ENCODE measurements around the gene POLR2L.

Gene POLR2L

DNA sequence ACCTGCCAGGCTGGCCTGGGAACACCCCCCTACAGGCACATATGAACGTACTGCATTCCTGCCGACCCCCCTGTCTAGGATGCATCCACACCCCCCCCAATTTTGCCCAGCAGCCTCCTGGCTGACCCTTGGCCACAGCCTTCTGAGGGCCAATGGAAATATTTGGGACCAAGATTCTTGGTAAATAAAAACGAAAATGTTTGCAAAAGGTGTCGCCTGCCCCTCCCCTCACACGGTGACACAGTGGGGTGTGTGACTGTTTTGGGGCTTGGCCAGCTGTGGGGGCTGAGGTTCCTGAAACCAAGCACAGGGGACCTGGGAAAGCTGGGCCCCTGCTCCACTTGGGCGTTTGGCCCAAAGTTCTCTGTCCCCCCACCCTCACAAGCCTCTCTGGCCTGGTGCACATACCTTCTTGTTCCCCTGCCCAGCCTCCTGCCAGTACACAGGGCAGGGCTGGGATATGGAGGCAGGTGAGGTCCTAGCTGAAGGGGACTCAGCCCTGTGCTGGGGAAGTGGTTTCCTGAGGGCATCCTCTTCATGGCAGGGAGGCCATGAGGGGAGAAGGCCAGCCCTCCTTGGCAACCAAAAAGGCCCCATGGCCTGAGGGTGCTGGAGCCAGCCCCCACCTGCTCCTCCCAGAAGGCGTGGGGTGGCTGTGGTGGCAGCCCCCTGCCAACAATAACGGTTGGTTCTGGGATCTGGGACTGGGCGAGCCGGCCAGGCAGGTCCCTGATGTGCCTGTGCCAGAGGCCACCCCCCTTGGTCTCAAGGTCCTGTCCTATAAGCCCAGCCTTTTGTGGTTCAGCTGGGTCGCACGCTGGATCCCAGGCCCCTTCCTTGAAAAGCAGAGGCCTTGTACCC, 16.7 kb downstream of the POLR2L start:
- DNase-seq = no peak

DNA sequence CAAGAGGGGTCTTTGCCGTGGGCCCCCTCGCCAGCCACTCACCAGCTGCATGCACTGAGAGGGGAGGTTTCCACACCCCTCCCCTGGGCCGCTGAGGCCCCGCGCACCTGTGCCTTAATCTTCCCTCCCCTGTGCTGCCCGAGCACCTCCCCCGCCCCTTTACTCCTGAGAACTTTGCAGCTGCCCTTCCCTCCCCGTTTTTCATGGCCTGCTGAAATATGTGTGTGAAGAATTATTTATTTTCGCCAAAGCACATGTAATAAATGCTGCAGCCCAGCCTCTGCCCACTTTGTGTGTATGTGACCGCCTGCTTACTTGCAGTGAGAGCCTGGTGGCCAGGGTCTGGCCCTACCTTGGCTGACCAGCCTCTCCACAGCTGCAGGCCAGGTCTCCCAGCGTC, 17.4 kb downstream of the POLR2L start:
- no peak for DNase-seq

DNA sequence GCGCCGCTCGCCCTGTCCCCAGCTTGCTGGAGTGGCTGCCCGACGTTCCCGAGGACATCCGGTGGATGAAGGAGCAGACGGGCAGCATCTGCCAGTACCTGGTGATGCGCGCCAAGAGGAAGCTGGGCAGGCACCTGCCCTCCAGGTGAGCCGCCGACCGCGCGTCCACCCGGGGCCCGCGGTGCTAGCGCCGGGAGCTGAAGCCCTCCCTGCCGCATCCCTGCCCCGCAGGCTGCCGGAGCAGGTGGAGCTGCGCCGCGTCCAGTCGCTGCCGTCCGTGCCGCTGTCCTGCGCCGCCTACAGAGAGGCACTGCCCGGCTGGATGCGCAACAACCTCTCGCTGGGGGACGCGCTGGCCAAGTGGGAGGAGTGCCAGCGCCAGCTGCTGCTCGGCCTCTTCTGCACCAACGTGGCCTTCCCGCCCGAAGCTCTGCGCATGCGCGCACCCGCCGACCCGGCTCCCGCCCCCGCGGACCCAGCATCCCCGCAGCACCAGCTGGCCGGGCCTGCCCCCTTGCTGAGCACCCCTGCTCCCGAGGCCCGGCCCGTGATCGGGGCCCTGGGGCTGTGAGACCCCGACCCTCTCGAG, 17.9 kb downstream of the POLR2L start:
- no peak for DNase-seq

DNA sequence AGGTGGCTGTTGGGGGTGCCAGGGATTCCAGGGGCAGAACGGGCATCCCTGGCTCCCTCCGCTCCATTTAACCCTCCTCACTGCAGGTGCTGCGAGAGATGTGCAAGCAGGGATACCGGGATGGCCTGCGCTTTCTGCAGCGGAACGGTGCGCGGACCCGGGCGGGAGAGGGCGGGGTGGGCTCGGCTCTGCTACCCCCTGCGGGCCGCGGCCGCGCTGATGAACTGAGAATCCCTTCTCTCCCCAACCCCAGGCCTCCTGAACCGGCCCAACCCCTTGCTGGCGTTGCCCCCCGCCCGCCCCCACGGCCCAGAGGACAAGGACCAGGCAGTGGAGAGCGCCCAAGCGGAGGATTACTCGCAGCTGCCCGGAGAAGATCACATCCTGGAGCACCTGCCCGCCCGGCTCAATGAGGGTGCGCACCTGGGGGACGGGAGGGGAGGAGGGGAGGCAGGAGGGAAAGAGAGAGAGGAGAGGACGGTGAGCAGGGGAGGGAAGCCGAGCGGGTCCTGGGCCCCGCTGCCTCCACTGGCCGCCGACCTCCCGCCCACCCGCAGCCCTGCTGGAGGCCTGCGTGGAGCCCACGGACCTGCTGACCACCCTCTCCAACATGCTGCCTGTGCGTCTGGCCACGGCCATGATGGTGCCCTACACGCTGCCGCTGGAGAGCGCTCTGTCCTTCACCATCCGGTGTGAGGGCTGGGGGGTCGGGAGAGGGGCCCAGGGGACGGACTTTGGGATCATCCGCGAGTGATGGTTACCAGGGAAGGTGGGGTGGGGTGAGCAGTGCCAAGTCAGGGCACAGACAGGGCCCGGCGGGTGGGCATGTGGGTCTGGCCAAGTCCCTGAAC, 18.7 kb downstream of the POLR2L start:
- DNase-seq = no peak

DNA sequence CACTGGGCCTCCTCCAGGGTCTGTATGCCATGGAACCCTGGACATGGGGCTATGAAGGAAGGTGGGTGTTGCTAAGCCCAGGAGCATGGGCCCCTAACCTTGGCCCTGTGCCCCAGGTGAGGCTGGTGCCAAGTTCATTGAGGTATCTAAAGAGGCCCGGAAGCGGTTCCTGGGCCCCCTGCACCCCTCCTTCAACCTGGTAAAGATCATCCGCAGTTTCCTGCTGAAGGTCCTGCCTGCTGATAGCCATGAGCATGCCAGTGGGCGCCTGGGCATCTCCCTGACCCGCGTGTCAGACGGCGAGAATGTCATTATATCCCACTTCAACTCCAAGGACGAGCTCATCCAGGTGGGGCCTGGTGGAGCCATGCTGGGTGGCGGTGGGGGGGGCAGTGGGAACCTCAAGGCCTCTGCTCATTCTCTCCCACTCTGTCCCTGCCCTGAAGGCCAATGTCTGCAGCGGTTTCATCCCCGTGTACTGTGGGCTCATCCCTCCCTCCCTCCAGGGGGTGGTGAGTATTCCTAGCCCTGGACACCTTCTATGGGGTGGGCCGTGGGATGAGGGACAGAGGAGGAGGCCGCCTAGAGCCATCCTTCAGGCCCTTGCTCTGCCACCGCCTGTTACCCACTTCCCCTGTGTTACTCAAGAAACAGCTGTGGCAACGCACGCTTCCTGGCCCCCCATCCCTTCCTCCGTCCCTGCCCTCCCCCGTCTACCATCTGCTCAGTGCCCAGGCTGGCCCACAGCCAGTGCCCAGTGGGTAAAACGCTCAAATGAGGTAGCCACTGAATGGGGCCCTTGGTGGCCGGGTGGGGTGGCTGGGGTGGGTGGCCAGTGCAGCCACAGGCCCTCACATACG, 20.6 kb downstream of the POLR2L start:
- peak; percentile 62 to 82 (median 77) for DNase-seq

DNA sequence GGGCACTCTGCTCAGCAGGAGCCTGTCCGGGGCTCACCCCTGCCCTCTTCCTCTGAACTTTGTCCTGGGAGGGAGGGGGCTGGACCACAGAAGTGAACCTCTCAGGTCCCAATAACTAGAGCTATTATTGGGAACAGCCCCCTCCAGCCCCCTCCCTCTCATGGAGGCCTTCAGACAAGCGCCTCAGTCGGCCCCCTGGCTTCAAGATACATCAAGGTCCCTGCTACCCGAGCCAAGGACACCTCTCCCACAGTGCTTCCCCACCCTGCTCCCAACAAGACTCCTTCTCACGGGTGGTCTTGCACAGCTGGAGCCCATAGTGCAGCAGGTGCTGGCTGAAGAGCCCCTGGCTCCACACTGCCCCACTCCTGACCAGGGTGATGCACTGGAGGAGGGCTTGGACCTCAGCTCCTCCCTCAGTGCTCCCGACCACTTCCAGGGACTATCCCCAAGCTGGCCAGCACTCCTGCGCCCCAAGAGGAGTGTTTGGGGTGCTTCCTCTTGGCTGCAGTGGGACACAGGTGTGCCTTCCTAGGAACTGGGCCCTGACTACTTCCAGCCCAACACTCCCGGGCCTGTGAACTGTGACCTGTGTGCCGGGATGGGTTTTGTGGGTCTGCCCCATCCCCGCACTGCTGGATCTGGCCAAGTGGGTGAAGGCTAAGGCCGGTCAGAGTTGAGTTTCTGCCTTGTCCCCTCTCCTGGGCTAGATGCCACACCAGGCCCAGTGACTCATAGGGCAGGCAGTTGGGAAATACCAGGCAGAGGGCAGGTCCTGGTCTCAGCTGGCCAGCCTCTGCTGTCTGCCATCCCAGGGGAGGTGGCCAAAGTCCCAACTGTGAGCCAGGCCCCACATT, 21.4 kb downstream of the POLR2L start:
- peak; percentile 81 to 90 (median 88) for DNase-seq

- peak; percentile 82 to 95 (median 88) for DNase-seq
Measured at GRCh38 chr11:819943-820649, 22.2 kb downstream of the POLR2L start.

DNA sequence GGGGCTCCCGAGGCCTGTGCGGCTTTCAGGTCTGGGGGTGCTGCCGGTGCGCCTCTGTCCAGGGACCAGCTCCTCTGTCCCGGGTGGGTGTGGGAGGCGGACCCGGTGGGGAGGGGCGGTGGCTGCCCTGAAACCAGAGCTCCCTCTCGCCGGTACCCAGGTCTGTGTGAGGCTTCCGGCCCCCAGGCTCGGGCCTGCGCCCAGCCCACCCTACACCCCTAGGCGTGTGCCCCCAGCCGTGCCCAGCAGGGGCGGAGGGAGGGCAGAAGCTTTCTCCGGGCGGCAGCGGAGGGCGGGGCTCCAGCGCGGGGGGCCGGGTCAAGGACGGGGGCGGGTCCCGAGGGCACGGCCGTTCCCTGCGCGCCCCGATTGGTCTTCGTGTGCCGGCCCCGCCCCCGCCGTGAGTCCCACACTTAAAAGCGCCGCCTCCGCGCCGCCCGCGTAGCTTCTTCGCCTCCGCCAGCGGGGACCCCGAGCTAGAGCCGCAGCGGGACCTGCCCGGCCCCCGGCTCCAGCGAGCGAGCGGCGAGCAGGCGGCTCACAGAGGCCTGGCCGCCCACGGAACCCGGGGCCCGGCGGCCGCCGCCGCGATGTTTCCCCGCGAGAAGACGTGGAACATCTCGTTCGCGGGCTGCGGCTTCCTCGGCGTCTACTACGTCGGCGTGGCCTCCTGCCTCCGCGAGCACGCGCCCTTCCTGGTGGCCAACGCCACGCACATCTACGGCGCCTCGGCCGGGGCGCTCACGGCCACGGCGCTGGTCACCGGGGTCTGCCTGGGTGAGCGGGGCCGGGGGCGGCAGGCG, 23.0 kb downstream of the POLR2L start:
- peak; percentile 93 to 98 (median 96) for DNase-seq

DNA sequence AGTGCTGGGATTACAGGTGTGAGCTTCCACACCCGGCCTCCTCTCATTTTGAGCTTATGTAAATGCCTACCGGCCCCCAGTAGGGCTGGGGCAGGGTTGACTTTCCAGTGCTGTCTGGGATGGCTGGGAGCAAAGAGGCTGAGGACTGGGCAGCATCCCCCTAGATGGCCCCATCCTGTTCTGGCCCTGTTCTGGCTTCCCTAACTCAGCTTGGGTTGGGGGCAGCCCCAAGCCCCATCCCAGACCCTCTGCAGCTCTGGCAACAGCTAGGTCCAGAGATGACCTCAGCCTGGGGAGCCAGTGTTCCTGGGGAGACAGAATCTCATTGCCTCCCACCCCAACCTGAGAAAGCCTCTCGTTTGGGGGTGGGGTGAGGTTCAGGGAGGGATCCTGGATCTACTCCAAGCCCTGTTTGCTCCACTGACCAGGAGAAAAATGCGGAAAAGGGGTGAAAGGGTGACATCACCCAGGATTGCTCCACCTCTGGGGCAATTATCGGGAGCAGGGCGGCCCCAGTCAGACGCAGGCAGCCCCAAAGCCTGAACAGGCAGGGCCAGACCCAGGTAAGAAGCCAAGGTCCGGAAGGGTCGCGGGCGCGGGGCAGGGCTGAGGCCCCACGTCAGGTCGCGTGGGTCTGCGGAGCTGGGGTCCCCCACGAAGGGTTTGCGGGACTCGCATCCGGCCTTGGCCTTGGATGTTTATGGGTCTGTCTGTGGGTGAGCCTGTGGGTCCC, 23.8 kb downstream of the POLR2L start, which contains the start of gene PNPLA2:
TSS of gene PNPLA2 (plus strand) at position 519 of the 733 bp plus-strand sequence. CDS start 805 bp downstream, outside the sequence.
- peak in 1 of 4 experiments; percentile 34 for DNase-seq

DNA sequence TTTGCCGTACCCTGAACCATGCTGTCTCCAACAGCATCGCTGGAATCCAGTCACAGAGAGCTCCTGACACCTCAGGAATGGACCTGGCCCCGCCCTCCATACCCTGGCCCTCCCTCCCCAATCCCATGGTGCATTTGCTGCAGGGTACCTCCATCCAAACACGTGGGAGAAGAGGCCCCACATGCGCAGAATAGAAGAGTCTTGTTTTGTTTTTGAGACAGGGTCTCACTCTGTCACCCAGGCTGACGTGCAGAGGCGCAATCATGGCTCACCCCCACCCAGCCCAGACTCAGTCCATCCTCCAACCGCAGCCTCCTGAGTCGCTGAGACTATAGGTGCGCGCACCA, 25.9 kb downstream of the POLR2L start:
- DNase-seq = no peak

GRCh38 chr11:815675-816432, 26.5 kb downstream of the POLR2L start:
- no peak for DNase-seq

DNA sequence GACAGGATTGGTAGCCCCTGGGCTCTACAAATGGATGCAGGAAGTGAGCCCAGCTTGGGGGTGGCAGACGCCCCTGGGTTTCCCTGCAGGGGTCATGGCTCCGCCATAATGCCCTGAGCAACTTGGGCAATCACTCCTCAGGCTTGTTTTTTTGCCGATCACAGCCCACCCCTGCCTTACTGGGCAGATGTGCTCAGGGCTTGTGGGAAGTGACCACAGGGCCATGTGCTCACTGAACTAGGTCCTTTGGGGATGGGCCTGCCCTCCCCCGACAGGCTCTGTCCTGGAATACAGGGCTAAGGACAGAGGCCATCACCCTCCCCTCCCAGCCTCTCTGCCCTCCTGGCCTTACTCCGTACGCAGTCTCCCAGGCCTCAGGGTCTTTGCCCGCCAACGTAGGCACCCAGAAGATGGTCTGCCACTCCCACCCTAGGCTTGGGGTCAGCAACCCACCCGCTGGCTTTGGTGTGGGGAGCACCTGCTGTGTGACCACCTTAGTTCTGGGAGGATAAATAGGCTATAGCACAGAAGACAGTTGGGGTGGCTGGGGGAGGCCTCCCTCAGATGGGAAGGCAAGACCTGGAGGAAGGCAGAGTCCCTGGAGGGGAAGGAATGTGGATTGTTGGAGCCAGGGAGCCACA, 28.8 kb downstream of the POLR2L start:
- no peak for DNase-seq

- DNase-seq = no peak
Measured at GRCh38 chr11:813072-813455, 29.3 kb downstream of the POLR2L start.

DNA sequence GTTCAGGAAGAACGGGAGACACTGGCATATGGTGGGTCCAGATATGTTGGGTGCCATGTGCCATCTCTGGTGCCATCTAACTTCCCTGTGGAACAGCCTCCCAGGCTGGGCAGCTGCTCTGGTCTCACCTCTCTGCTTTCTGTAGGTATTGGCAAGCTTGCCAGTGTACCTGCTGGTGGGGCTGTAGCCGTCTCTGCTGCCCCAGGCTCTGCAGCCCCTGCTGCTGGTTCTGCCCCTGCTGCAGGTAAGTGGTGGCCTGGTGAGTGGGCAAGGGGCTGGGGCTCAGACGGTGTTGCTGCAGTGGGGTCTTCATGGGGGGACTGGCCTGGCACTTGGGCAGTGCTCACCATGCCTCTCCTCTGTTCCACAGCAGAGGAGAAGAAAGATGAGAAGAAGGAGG, 29.9 kb downstream of the POLR2L start:
- DNase-seq = no peak

GRCh38 chr11:811446-812245, 30.7 kb downstream of the POLR2L start:
- DNase-seq = peak in 2 of 4 experiments; percentile 39 to 47

DNA sequence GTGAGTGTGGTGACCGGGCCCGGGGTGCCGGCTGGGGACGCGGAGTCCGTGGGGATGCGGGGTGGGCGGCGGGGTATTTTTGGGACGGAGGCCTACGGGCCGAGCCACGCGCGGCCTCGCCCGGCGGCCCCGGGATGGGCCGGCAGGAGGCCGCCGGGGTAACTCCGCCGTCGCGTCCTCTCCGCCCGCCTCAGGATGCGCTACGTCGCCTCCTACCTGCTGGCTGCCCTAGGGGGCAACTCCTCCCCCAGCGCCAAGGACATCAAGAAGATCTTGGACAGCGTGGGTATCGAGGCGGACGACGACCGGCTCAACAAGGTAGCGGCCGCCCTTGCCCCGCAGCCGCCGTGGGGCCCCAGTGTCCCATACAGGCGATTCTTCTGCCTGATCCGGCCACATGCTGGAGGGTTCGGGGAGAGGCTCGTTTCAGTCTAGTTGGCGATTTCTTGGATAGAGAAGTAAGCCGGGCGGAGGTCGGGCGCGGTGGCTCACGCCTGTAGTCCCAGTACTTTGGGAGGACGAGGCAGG, 32.2 kb downstream of the POLR2L start:
- peak in 2 of 4 experiments; percentile 40 to 59 for DNase-seq
